ENCODE measurements around the gene EYS. TPM values are rescaled to one million over a fixed set of nuclear protein-coding genes. Genes with fewer than 3 reads are reported as not detected.

Gene EYS
- total and polyA plus RNA-seq, 2 of the 13 experiments (the other 11 are each of a cell fraction or from before 2014, with no cell fraction given), result 0.04 to 0.07 TPM

DNA sequence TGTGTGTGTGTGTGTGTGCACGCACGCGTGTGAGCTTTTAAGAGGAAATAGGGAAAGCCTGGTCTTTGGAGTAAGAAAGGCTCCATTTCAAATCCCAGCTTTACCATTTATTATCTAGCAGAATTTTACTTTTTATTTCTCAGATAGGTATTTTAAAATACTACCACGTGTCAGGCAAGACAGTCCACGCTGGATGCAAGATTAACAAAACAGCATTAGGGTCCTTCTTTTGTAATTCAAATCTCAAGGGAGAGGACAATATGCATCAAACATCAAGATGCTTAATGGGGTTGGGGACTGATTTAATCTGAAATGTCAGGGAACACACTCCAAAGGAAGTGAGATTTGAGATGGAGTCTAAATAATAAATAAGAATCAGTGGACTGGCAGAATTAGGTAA is 1302.6 kb downstream of the EYS start:
- H3K27me3 ChIP-seq (ENCODE audit: control insufficient read depth in 1 of 2, insufficient read depth in 2 of 2, low read length in 2 of 2), result no peaks in the 10 kb centered on the region

DNA sequence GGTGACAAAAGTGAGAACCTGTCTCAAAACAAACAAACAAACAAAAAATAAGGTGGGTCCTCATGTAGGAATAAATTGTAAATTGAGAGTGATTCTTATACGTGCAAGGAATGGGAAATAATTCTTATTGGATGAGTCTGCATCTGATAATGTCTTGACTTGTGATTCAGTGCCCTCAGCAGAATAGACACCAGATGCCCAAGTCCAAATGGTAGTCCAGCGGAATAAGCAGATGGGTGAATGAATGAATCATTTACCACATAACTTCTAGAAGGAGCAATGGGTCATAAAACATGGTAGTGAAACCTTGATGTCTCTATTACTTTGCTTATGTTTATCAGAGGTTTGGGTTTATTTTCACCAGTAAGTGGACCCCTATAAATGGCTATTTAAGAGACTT is 1323.7 kb downstream of the EYS start:
- CTCF ChIA-PET (ENCODE audit: low intra/inter-chr PET ratio, low total read pairs), result no interaction called here
- Histone ChIP-seq H3K4me3 (replicated peaks in 1 of 3; ENCODE audit: insufficient read depth in 1 of 3, low read depth in 2 of 3, low read length in 3 of 3) (no peak overlapping the region), H3K9ac (ENCODE audit: insufficient read depth, low read depth, low read length) (no peak overlapping the region), H3K4me2 (ENCODE audit: low read depth, low read length) (no peak overlapping the region), H3K27me3 (ENCODE audit: control insufficient read depth in 1 of 2, insufficient read depth in 2 of 2, low read length in 2 of 2) (no peaks in the 10 kb centered on the region), H3K9me3 (ENCODE audit: low read length) (no peaks in the 10 kb centered on the region), H3K4me1 (ENCODE audit: insufficient read depth, low read length) (no peaks in the 10 kb centered on the region), H3K79me2 (ENCODE audit: insufficient read depth, low read length) (no peaks in the 10 kb centered on the region), H3K36me3 (replicated peaks in 1 of 2; ENCODE audit: control insufficient read depth in 1 of 2, insufficient read depth in 2 of 2, low read length in 2 of 2) (no peaks in the 10 kb centered on the region), H3K27ac (ENCODE audit: extremely low read length, insufficient read depth, low read length) (no peak overlapping the region), H4K20me1 (ENCODE audit: insufficient read depth, low read length) (no peaks in the 10 kb centered on the region), H2AFZ (ENCODE audit: low read length) (no peak overlapping the region)
- ATAC-seq (no peak), DNase-seq (ENCODE audit: low spot score) (no peak), FAIRE-seq (no peak)
- POLR2A ChIA-PET, result no interaction called here
- no TSS peak for BruUV-seq (replicated peaks)
- in situ Hi-C loops (cut with HindIII; ENCODE audit: extremely low pct_ligation_motif_present, low pct_unique_long_range_greater_than_20kb) (no loop called here), intact Hi-C loops (cut with micrococcal nuclease; ENCODE audit: unreplicated experiment) (no loop called here)
- 19% methylated on average over 2 of the region's 2 CpGs for WGBS (ENCODE audit: low lambda C conversion rate)
- TF ChIP-seq MIXL1 (CRISPR knock-in tag; IDR thresholded peaks at IDR 0.05), result no peak
- TF ChIP-seq ZNF878 (CRISPR knock-in tag; IDR thresholded peaks at IDR 0.05), result no peak
- no peak for TF ChIP-seq ZNF747 (CRISPR knock-in tag; IDR thresholded peaks at IDR 0.05; ENCODE audit: borderline replicate concordance)
- TF ChIP-seq, protein P1, sequence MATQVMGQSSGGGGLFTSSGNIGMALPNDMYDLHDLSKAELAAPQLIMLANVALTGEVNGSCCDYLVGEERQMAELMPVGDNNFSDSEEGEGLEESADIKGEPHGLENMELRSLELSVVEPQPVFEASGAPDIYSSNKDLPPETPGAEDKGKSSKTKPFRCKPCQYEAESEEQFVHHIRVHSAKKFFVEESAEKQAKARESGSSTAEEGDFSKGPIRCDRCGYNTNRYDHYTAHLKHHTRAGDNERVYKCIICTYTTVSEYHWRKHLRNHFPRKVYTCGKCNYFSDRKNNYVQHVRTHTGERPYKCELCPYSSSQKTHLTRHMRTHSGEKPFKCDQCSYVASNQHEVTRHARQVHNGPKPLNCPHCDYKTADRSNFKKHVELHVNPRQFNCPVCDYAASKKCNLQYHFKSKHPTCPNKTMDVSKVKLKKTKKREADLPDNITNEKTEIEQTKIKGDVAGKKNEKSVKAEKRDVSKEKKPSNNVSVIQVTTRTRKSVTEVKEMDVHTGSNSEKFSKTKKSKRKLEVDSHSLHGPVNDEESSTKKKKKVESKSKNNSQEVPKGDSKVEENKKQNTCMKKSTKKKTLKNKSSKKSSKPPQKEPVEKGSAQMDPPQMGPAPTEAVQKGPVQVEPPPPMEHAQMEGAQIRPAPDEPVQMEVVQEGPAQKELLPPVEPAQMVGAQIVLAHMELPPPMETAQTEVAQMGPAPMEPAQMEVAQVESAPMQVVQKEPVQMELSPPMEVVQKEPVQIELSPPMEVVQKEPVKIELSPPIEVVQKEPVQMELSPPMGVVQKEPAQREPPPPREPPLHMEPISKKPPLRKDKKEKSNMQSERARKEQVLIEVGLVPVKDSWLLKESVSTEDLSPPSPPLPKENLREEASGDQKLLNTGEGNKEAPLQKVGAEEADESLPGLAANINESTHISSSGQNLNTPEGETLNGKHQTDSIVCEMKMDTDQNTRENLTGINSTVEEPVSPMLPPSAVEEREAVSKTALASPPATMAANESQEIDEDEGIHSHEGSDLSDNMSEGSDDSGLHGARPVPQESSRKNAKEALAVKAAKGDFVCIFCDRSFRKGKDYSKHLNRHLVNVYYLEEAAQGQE (IDR thresholded peaks at IDR 0.05; ENCODE audit: borderline replicate concordance in 1 of 2, low read depth in 1 of 2, low read length in 2 of 2), result no peak
- no peak for TF ChIP-seq ASH2L (IDR thresholded peaks at IDR 0.05; ENCODE audit: insufficient read length, low read depth, low read length)
- TF ChIP-seq, protein P2, sequence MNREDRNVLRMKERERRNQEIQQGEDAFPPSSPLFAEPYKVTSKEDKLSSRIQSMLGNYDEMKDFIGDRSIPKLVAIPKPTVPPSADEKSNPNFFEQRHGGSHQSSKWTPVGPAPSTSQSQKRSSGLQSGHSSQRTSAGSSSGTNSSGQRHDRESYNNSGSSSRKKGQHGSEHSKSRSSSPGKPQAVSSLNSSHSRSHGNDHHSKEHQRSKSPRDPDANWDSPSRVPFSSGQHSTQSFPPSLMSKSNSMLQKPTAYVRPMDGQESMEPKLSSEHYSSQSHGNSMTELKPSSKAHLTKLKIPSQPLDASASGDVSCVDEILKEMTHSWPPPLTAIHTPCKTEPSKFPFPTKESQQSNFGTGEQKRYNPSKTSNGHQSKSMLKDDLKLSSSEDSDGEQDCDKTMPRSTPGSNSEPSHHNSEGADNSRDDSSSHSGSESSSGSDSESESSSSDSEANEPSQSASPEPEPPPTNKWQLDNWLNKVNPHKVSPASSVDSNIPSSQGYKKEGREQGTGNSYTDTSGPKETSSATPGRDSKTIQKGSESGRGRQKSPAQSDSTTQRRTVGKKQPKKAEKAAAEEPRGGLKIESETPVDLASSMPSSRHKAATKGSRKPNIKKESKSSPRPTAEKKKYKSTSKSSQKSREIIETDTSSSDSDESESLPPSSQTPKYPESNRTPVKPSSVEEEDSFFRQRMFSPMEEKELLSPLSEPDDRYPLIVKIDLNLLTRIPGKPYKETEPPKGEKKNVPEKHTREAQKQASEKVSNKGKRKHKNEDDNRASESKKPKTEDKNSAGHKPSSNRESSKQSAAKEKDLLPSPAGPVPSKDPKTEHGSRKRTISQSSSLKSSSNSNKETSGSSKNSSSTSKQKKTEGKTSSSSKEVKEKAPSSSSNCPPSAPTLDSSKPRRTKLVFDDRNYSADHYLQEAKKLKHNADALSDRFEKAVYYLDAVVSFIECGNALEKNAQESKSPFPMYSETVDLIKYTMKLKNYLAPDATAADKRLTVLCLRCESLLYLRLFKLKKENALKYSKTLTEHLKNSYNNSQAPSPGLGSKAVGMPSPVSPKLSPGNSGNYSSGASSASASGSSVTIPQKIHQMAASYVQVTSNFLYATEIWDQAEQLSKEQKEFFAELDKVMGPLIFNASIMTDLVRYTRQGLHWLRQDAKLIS (CRISPR knock-in tag; IDR thresholded peaks at IDR 0.05), result no peak
- TF ChIP-seq ZFAT (CRISPR knock-in tag; conservative IDR thresholded peaks at IDR 0.05), result no peak

More for the DNA sequence above, 1302.6 kb downstream of the EYS start:
- no peak for ATAC-seq
- no peaks in the 10 kb centered on the region for H4K20me1 ChIP-seq (ENCODE audit: insufficient read depth, low read length)
- H3K4me1 ChIP-seq (ENCODE audit: insufficient read depth, low read length), result no peaks in the 10 kb centered on the region
- intact Hi-C loops (cut with micrococcal nuclease; ENCODE audit: unreplicated experiment), result no loop called here
- no peaks in the 10 kb centered on the region for H3K9me3 ChIP-seq (ENCODE audit: low read length)
- H3K9ac ChIP-seq (ENCODE audit: insufficient read depth, low read depth, low read length), result no peak overlapping the region
- ChIA-PET CTCF (ENCODE audit: low intra/inter-chr PET ratio, low total read pairs) (no interaction called here), POLR2A (no interaction called here)
- no peak overlapping the region for H3K27ac ChIP-seq (ENCODE audit: extremely low read length, insufficient read depth, low read length)
- H3K79me2 ChIP-seq (ENCODE audit: insufficient read depth, low read length), result no peaks in the 10 kb centered on the region
- H2AFZ ChIP-seq (ENCODE audit: low read length), result no peak overlapping the region
- FAIRE-seq, result no peak
- no peak overlapping the region for H3K4me3 ChIP-seq (replicated peaks in 1 of 3; ENCODE audit: insufficient read depth in 1 of 3, low read depth in 2 of 3, low read length in 3 of 3)
- no TSS peak for BruUV-seq (replicated peaks)
- no peak for DNase-seq (ENCODE audit: low spot score)
- in situ Hi-C loops (cut with HindIII; ENCODE audit: extremely low pct_ligation_motif_present, low pct_unique_long_range_greater_than_20kb), result no loop called here
- TF ChIP-seq, protein P3, sequence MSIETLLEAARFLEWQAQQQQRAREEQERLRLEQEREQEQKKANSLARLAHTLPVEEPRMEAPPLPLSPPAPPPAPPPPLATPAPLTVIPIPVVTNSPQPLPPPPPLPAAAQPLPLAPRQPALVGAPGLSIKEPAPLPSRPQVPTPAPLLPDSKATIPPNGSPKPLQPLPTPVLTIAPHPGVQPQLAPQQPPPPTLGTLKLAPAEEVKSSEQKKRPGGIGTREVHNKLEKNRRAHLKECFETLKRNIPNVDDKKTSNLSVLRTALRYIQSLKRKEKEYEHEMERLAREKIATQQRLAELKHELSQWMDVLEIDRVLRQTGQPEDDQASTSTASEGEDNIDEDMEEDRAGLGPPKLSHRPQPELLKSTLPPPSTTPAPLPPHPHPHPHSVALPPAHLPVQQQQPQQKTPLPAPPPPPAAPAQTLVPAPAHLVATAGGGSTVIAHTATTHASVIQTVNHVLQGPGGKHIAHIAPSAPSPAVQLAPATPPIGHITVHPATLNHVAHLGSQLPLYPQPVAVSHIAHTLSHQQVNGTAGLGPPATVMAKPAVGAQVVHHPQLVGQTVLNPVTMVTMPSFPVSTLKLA (IDR thresholded peaks at IDR 0.05), result peak; percentile 87
- TF ChIP-seq MIXL1 (CRISPR knock-in tag; IDR thresholded peaks at IDR 0.05), result no peak
- H3K36me3 ChIP-seq (replicated peaks in 1 of 2; ENCODE audit: control insufficient read depth in 1 of 2, insufficient read depth in 2 of 2, low read length in 2 of 2), result no peaks in the 10 kb centered on the region
- no peak overlapping the region for H3K4me2 ChIP-seq (ENCODE audit: low read depth, low read length)
- 53% methylated on average over 5 of the region's 5 CpGs for WGBS (ENCODE audit: low lambda C conversion rate)

Data from HepG2 (cell line).